HS-27A (cell line): Measurements from ENCODE around the gene USH2A.

Experiments used
- DNase-seq: peaks from one replicate; pipeline ENCODE4 v3.0.0-alpha.2; 2012; ENCODE audit warnings: low read depth, missing footprints

Gene USH2A

DNA sequence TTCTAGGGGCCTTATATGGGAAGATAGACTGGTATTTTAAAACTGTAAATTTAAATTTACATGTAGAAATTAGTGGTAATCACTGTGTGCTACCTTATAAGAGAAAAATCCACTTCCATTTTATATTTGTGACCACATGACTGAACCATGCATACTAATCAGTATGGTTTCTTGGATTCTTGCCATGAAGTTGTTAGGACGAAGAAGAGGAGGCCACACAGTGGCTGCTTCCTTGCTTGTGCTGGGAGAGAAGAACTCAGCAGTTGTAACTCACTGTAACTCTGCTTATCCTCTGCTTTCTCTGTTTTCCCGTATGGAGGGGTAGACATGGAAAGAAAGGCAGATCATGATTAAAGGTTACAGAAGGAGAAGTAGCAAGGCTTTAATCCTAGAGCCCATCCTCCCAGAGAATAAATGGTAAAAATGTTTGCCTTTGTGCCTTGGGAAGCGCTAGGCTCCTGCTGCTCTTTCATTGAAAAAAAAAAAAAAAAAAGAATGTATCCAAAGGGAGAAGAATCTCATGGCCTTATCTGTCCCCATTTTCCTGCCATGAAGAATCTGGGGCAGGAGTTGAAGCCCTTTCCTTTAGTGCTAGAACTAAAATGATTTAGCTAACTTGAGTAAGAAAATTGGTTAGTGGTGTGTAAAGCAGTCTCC is 823.7 kb downstream of the USH2A start:
- DNase-seq = no peak

DNA sequence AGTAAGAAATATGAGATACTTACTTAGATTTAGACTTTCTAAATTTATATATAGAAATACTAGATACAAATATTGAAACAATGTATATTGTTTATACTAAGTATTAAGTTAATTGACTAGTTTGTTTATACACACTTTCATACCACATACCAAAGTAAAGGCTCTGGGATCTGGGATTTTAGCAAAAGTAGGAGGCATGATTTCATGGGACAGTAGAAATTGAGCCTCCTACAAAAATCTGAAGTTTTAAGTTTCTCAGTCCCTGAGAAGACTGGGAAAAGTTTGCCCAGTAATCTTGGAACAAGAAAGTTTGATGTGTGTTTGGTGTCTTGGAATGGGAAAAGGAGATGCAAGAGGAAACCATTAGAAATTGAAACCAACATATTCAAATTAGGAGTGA is 825.3 kb downstream of the USH2A start:
- DNase-seq = no peak

DNA sequence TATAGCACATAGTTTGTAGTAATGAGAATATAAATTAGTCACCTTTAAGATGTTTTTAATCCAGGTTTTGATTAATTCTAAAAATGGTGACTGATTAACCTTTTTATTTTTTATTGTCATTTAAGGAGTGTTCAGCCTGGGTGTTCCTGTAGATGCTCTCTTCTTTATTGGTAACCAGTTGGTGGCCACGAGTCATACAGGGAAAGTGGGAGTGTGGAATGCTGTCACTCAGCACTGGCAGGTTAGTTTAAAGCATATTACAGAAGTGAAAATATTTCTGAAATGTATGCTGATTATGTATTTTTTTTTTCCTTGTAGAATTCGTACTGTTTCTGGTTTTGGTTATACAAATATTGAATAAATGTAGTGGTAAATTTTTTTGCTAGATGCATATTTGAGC is 828.0 kb downstream of the USH2A start:
- no peak for DNase-seq

DNA sequence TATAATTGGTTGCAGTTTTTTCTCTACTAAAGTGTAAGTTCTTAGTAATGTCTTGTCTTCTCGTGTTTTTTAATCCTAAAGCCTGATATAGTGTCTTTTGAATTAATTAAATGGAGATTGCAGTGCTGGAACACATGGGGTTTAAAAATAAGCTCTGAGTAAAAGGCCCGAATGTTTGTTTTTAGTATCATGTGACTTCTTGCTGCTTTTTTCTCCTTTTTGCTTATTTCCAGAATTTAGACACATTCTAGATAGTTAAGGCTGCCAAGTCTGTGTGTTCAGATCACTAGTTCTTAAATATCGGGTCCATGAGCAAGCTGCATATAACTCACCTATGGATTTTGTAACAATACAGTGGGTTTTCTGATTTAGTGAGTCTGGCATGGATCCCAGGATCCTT is 828.6 kb downstream of the USH2A start:
- no peak for DNase-seq

DNA sequence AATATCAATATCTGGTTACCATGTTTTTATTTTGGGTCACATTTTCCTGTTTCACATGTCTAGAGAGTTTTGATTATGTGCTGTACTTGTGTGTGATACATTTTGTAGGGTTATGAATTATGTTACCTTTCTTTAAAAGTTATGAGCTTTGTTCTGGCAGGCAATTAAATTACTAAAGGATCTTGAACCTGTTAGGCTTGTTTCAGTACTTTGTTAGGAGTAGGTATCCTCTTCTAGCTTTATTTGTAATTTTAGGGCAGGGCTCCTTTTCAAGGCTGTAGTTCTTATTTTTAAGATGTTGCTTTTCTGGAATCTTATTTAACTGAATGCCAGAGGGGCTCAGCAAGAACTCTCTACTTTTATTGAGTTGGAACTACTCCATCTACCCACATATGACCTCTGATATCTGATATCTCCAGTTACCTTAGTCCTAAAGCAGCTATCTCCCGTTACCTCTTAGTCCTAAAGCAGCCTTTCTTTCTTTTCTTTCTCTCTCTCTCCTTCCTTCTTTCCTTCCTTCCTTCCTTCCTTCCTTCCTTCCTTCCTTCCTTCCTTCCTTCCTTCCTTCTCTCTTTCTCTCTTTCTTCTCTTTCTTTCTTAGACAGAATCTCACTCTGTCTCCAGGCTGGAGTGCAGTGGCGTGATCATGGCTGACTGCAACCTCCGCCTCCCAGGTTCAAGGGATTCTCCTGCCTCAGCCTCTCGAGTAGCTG is 832.3 kb downstream of the USH2A start:
- no peak for DNase-seq

DNA sequence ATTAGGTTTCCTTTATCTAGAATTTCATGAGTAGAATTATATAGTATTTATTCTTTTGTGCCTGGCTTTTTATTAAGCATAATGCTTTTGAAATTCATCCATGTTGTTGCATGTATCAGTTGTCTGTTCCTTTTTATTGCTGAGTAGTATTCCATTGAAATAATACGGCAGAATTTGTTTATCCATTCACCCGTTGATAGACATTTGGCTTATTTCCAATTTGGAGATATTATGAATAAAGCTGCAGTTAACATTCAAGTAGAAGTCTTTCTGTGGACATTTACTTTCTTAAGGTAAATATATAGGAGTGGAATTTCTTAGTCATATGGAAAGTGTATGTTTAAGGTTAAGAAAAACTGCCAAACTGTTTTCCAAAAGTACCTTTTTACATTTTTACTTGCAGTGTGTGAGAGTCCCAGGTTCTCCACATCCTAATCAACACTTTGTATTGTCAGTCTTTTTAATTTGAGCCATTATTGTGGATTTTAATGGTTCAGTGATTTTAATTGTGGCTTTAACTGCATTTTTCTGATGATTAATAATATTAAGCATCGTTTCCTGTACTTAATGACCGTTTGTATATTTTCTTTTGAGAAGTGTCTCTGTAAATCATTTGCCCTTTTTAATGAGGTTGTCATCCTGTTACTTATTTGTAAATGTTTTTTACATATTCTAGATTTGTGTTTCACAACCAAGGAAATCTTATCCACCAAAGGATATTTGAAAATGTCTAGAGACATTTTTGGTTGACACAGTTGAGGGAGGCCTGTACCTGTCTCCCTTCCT is 833.4 kb downstream of the USH2A start:
- DNase-seq = no peak

DNA sequence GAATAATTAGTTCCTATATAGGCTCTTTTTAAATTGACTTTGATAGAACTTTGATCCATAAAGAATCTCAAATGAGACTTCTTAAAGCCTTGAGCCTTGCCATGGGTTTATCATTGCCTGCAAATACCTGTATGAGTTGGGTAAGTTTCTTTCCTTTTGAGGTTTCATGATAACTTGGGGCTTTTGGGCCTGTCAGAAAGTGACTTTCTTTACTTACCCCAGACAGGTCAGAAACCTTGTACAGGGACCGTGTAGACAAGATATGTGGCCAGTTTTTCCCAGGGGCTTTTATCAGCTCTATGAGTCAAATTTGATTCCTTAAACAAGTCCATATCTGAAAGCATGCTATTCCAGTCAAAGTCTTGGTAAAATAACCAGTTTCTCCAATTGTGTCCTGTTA is 838.9 kb downstream of the USH2A start:
- no peak for DNase-seq

DNA sequence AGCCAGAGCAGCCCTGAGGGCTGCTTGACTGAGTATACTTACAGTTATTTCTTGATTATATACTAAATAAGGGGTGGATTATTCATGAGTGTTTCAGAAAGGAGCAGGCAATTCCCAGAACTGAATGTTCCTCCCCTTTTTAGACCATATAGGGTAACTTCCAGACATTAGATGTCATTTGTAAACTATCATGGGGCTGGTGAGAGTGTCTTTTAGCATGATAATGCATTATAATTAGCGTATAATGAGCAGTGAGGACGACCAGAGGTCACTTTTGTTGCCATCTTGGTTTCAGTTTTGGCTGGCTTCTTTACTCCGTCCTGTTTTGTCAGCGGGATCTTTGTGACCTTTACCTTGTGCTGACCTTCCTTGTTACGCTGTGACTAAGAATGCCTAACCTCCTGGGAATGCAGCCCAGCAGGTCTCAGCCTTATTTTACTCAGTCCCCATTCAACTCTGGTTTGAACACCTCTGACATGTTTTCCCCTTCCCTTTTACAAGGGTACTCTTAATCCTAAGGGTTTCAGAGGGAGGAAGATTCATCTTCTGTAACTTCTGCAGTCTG is 840.0 kb downstream of the USH2A start:
- DNase-seq = no peak

DNA sequence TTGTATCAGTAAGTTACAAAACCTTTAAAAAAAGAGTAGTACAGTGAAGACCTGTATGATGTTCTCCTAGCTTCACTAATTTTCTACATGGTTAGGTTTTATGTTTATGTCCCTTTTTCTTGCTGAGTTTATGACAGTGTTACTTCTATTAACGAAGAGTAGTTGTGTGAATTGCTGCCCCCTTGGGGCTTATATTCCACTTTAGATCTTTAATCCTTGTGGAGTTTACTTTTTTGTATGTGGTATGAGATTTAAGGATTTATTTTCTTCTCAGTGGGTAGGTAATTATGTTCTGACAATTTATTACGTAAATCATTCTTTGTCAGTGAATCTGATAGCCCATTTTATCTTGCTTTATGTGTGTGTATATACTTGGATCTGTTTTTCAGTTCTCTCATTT is 841.4 kb downstream of the USH2A start:
- no peak for DNase-seq
